ENCODE results near the gene HS3ST5.

Gene HS3ST5

GRCh38 chr6:114249522-114249921 is 93.3 kb downstream of the HS3ST5 start:
- DNase-seq (ENCODE audit: low read depth), result no peak
- H3K4me3 ChIP-seq (ENCODE audit: control insufficient read depth, low read depth, low read length), result no peak overlapping the region
- TF ChIP-seq CTCF (conservative IDR thresholded peaks at IDR 0.05; ENCODE audit: control insufficient read depth, insufficient read depth, low read depth, low read length), result no peak

GRCh38 chr6:114247101-114247500 is 95.7 kb downstream of the HS3ST5 start:
- H3K4me3 ChIP-seq (ENCODE audit: control insufficient read depth, low read depth, low read length), result no peak overlapping the region
- TF ChIP-seq CTCF (conservative IDR thresholded peaks at IDR 0.05; ENCODE audit: control insufficient read depth, insufficient read depth, low read depth, low read length), result no peak
- no peak for DNase-seq (ENCODE audit: low read depth)

GRCh38 chr6:114240796-114241195 is 102.0 kb downstream of the HS3ST5 start:
- no peak for TF ChIP-seq CTCF (conservative IDR thresholded peaks at IDR 0.05; ENCODE audit: control insufficient read depth, insufficient read depth, low read depth, low read length)
- no peak for DNase-seq (ENCODE audit: low read depth)
- no peak overlapping the region for H3K4me3 ChIP-seq (ENCODE audit: control insufficient read depth, low read depth, low read length)

- no peak for DNase-seq (ENCODE audit: low read depth)
- no peak for TF ChIP-seq CTCF (conservative IDR thresholded peaks at IDR 0.05; ENCODE audit: control insufficient read depth, insufficient read depth, low read depth, low read length)
- no peak overlapping the region for H3K4me3 ChIP-seq (ENCODE audit: control insufficient read depth, low read depth, low read length)
Measured at GRCh38 chr6:114228675-114229074, 114.1 kb downstream of the HS3ST5 start.

- TF ChIP-seq CTCF (conservative IDR thresholded peaks at IDR 0.05; ENCODE audit: control insufficient read depth, insufficient read depth, low read depth, low read length), result no peak
- no peak overlapping the region for H3K4me3 ChIP-seq (ENCODE audit: control insufficient read depth, low read depth, low read length)
- DNase-seq (ENCODE audit: low read depth), result no peak
Measured at GRCh38 chr6:114227944-114228468, 114.8 kb downstream of the HS3ST5 start.

- no peak for DNase-seq (ENCODE audit: low read depth)
- TF ChIP-seq CTCF (conservative IDR thresholded peaks at IDR 0.05; ENCODE audit: control insufficient read depth, insufficient read depth, low read depth, low read length), result no peak
- H3K4me3 ChIP-seq (ENCODE audit: control insufficient read depth, low read depth, low read length), result no peak overlapping the region
Measured at GRCh38 chr6:114220241-114220640, 122.6 kb downstream of the HS3ST5 start.
